Neural progenitor cell (in vitro differentiated cells): Measurements from ENCODE around the gene ZNF331. TPM values are rescaled to one million over a fixed set of nuclear protein-coding genes. Genes with fewer than 3 reads are reported as not detected.

Source experiments
- DNase-seq: peaks from one replicate; pipeline ENCODE4 v3.0.0-alpha.2; 2016; ENCODE audit warnings: low spot score
- H2AFZ ChIP-seq: fragments of 200-600 bp; sonication (generic); replicated peaks from 2 replicates; pipeline ENCODE4 v1.6.1; 2016; ENCODE audit warnings: antibody characterized with exemption
- H3F3A ChIP-seq: fragments of 200-600 bp; sonication (generic); 2 replicates; pipeline ENCODE4 v1.6.1; 2016; ENCODE audit warnings: antibody characterized with exemption, low read depth
- H3K27ac ChIP-seq: fragments of 200-600 bp; sonication (generic); 2 replicates; pipeline ENCODE4 v1.5.1; 2016; ENCODE audit warnings: mild to moderate bottlenecking
- H3K27me3 ChIP-seq: fragments of 200-600 bp; sonication (generic); 2 replicates; pipeline ENCODE4 v1.6.1; 2016; ENCODE audit warnings: mild to moderate bottlenecking, moderate library complexity
- H3K36me3 ChIP-seq: fragments of 200-600 bp; sonication (generic); 2 replicates; pipeline ENCODE4 v1.5.1; 2016
- H3K4me1 ChIP-seq: fragments of 200-600 bp; sonication (generic); 2 replicates; pipeline ENCODE4 v1.6.1; 2016; ENCODE audit warnings: mixed run types
- H3K4me2 ChIP-seq: fragments of 200-600 bp; sonication (generic); 2 replicates; pipeline ENCODE4 v1.6.1; 2016
- H3K4me3 ChIP-seq: fragments of 200-600 bp; sonication (generic); 2 replicates; pipeline ENCODE4 v1.5.1; 2016
- H3K79me2 ChIP-seq: fragments of 200-600 bp; sonication (generic); 2 replicates; pipeline ENCODE4 v1.6.1; 2016; ENCODE audit warnings: low read depth
- H3K9ac ChIP-seq: fragments of 200-600 bp; sonication (generic); 2 replicates; pipeline ENCODE4 v1.6.1; 2016
- H3K9me3 ChIP-seq: fragments of 200-600 bp; sonication (generic); 2 replicates; pipeline ENCODE4 v1.5.1; 2016; ENCODE audit warnings: low read depth
- H4K20me1 ChIP-seq: fragments of 200-600 bp; sonication (generic); 2 replicates; pipeline ENCODE4 v1.6.1; 2016; ENCODE audit warnings: low read depth
- H3K27ac Mint-ChIP-seq: 3 replicates; pipeline ENCODE4 v1.8.0; 2021; ENCODE audit warnings: mixed read lengths
- H3K27me3 Mint-ChIP-seq: 2 replicates; pipeline ENCODE4 v1.8.0; 2022; ENCODE audit warnings: low read depth, mild to moderate bottlenecking, inconsistent platforms, moderate library complexity, mixed read lengths; ENCODE audit not compliant: insufficient read depth
- H3K36me3 Mint-ChIP-seq: 3 replicates; pipeline ENCODE4 v1.8.0; 2021; ENCODE audit warnings: mixed read lengths
- H3K4me1 Mint-ChIP-seq: 3 replicates; pipeline ENCODE4 v1.8.0; 2021; ENCODE audit warnings: mixed read lengths
- H3K4me3 Mint-ChIP-seq: 3 replicates; pipeline ENCODE4 v1.8.0; 2021; ENCODE audit warnings: mild to moderate bottlenecking, moderate library complexity, mixed read lengths
- H3K9me3 Mint-ChIP-seq: 3 replicates; pipeline ENCODE4 v1.8.0; 2020; ENCODE audit warnings: mixed read lengths
- EZH2 ChIP-seq: fragments of 200-600 bp; sonication (generic); IDR thresholded peaks from 2 replicates; pipeline ENCODE4 v1.6.1; 2017; ENCODE audit warnings: antibody characterized with exemption, mild to moderate bottlenecking, moderate library complexity
- EZH2phosphoT487 ChIP-seq: fragments of 200-600 bp; sonication (generic); IDR thresholded peaks from 2 replicates; pipeline ENCODE4 v1.6.1; 2017; ENCODE audit warnings: antibody characterized with exemption
- total RNA-seq: library from RNA; depleted of rRNA; stranded (reverse); fragments of >200 nt; gene quantifications from 2 replicates; pipeline ENCODE4 v1.2.3, GENCODE V29; 2015; ENCODE audit warnings: low replicate concordance
- TF ChIP-seq, protein P1 (sequence below): fragments of 200-600 bp; sonication (generic); IDR thresholded peaks from 2 replicates; pipeline ENCODE4 v1.5.1; 2017; ENCODE audit warnings: antibody characterized with exemption, mild to moderate bottlenecking

Gene ZNF331
- total RNA-seq, 1 donor from 2014 or later: 68.5 TPM

DNA sequence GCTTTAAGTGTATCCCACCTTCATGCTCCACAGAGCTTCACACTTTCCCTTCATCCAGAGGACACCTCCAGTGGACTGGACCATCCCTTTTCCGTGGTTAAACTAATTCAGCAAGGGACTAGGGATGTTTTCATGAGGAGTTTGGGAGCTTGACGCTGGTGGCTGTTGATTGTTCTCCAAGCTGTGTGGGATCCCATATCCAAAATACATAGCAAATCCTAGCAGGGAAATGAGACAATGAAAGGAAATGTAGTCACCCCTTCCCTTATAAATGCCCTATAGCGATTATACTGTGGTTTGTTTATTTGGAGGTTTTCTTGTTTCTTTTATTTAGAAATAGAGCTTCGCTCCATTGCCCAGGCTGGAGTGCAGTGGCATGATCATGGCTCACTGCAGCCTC lies 62.3 kb downstream of the ZNF331 start:
- no peak overlapping the region for H2AFZ ChIP-seq
- H3F3A ChIP-seq: peaks cover 10% of the 10 kb centered on the region
- no peak overlapping the region for H3K4me3 Mint-ChIP-seq
- H3K27ac ChIP-seq: no peak overlapping the region
- H3K4me3 ChIP-seq: no peak overlapping the region
- no peaks in the 10 kb centered on the region for H3K4me1 Mint-ChIP-seq
- H3K9me3 ChIP-seq: no peaks in the 10 kb centered on the region
- H3K27ac Mint-ChIP-seq: no peak overlapping the region
- peaks cover 5% of the 10 kb centered on the region for H3K9me3 Mint-ChIP-seq
- no peaks in the 10 kb centered on the region for H3K36me3 Mint-ChIP-seq
- no peaks in the 10 kb centered on the region for H3K27me3 ChIP-seq
- H4K20me1 ChIP-seq: no peaks in the 10 kb centered on the region
- no peaks in the 10 kb centered on the region for H3K79me2 ChIP-seq
- H3K4me2 ChIP-seq: no peak overlapping the region
- DNase-seq: no peak
- peaks cover 4% of the 10 kb centered on the region for H3K4me1 ChIP-seq
- H3K36me3 ChIP-seq: no peaks in the 10 kb centered on the region
- H3K9ac ChIP-seq: no peak overlapping the region
- peaks cover 8% of the 10 kb centered on the region for H3K27me3 Mint-ChIP-seq
- TF ChIP-seq, protein P1, sequence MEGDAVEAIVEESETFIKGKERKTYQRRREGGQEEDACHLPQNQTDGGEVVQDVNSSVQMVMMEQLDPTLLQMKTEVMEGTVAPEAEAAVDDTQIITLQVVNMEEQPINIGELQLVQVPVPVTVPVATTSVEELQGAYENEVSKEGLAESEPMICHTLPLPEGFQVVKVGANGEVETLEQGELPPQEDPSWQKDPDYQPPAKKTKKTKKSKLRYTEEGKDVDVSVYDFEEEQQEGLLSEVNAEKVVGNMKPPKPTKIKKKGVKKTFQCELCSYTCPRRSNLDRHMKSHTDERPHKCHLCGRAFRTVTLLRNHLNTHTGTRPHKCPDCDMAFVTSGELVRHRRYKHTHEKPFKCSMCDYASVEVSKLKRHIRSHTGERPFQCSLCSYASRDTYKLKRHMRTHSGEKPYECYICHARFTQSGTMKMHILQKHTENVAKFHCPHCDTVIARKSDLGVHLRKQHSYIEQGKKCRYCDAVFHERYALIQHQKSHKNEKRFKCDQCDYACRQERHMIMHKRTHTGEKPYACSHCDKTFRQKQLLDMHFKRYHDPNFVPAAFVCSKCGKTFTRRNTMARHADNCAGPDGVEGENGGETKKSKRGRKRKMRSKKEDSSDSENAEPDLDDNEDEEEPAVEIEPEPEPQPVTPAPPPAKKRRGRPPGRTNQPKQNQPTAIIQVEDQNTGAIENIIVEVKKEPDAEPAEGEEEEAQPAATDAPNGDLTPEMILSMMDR: no peak
- TF ChIP-seq EZH2 (no peak), EZH2phosphoT487 (no peak)

GRCh38 chr19:53606031-53606430 lies 68.1 kb downstream of the ZNF331 start:
- Histone ChIP-seq H3K9me3 (no peaks in the 10 kb centered on the region), H4K20me1 (no peaks in the 10 kb centered on the region), H2AFZ (no peak overlapping the region), H3K27me3 (no peaks in the 10 kb centered on the region), H3K4me3 (no peak overlapping the region), H3K9ac (no peak overlapping the region), H3K4me1 (no peaks in the 10 kb centered on the region), H3K36me3 (no peaks in the 10 kb centered on the region), H3F3A (no peaks in the 10 kb centered on the region), H3K4me2 (no peak overlapping the region), H3K79me2 (no peaks in the 10 kb centered on the region), H3K27ac (no peak overlapping the region)
- Mint-ChIP-seq H3K27me3 (peaks cover 6% of the 10 kb centered on the region), H3K36me3 (no peaks in the 10 kb centered on the region), H3K9me3 (peaks cover 11% of the 10 kb centered on the region), H3K4me1 (no peaks in the 10 kb centered on the region), H3K27ac (no peak overlapping the region), H3K4me3 (no peak overlapping the region)
- TF ChIP-seq EZH2phosphoT487: no peak
- no peak for TF ChIP-seq EZH2
- TF ChIP-seq, protein P1: no peak
- no peak for DNase-seq

- Histone ChIP-seq H3K4me3 (no peak overlapping the region), H3K79me2 (no peaks in the 10 kb centered on the region), H3K4me1 (peaks cover 6% of the 10 kb centered on the region), H3K27ac (no peak overlapping the region), H3K9me3 (no peaks in the 10 kb centered on the region), H2AFZ (no peak overlapping the region), H3K36me3 (no peaks in the 10 kb centered on the region), H4K20me1 (no peaks in the 10 kb centered on the region), H3F3A (no peaks in the 10 kb centered on the region), H3K27me3 (no peaks in the 10 kb centered on the region), H3K4me2 (no peak overlapping the region), H3K9ac (no peak overlapping the region)
- Mint-ChIP-seq H3K27me3 (peaks cover 6% of the 10 kb centered on the region), H3K4me1 (no peaks in the 10 kb centered on the region), H3K4me3 (no peak overlapping the region), H3K36me3 (no peaks in the 10 kb centered on the region), H3K27ac (no peak overlapping the region), H3K9me3 (peaks cover 13% of the 10 kb centered on the region)
- no peak for DNase-seq
- TF ChIP-seq, protein P1: no peak
- TF ChIP-seq EZH2: no peak
- no peak for TF ChIP-seq EZH2phosphoT487
These were observed 70.4 kb downstream of the ZNF331 start for GRCh38 chr19:53608381-53608780.
